Measurements from ENCODE around the gene GPR137C. TPM values are rescaled to one million over a fixed set of nuclear protein-coding genes. Genes with fewer than 3 reads are reported as not detected.

GPR137C gene
- total and polyA plus RNA-seq, 10 of the 15 experiments (the other 5 are each of a cell fraction or from before 2014, with no cell fraction given) = 0.03 to 0.72 (median 0.22) TPM

GRCh38 chr14:52589646-52590045, 37.0 kb downstream of the GPR137C start:
- SMC1A ChIA-PET (ENCODE audit: uncharacterized antibody, unreplicated experiment) = interaction anchor here (0.7 to 0.8 kb wide), 2 partner anchors 34 to 166 kb away, joined by 3 read pairs; no protein-coding TSS in a partner anchor
- CTCF ChIA-PET = no interaction called here
- no peak for ATAC-seq
- H2AFZ ChIP-seq (ENCODE audit: control insufficient read depth, low read depth, low read length) = no peak overlapping the region
- no peak for FAIRE-seq
- no peak overlapping the region for H3K27ac ChIP-seq (ENCODE audit: control insufficient read depth, insufficient read depth)
- no peak for DNase-seq (ENCODE audit: low read depth, low spot score)
- no peaks in the 10 kb centered on the region for H3K9me3 ChIP-seq (replicated peaks; ENCODE audit: control insufficient read depth, insufficient read depth, low read length)
- POLR2A ChIA-PET = no interaction called here
- H3K4me2 ChIP-seq (ENCODE audit: control insufficient read depth, insufficient read depth) = no peak overlapping the region
- in situ Hi-C loops (cut with MboI) = no loop called here
- 40% methylated on average over 4 of the region's 4 CpGs for WGBS (ENCODE audit: insufficient coverage, insufficient replicate concordance, low lambda C conversion rate, missing lambda C conversion rate)
- H3K79me2 ChIP-seq (ENCODE audit: control insufficient read depth, insufficient read depth, low read length) = no peaks in the 10 kb centered on the region
- H3K4me1 ChIP-seq (ENCODE audit: control insufficient read depth, insufficient read depth, low read length) = no peaks in the 10 kb centered on the region
- H4K20me1 ChIP-seq (ENCODE audit: control insufficient read depth, insufficient read depth) = no peaks in the 10 kb centered on the region
- intact Hi-C loops (cut with micrococcal nuclease; ENCODE audit: unreplicated experiment) = no loop called here
- RAD21 ChIA-PET (ENCODE audit: unreplicated experiment) = interaction anchor here (0.6 kb wide), 1 partner anchor 235 kb away, joined by 3 read pairs; no protein-coding TSS in a partner anchor
- no TSS peak for BruUV-seq (replicated peaks)
- H3K36me3 ChIP-seq (ENCODE audit: control insufficient read depth in 2 of 2, insufficient read depth in 2 of 2, low read length in 1 of 2) = no peaks in the 10 kb centered on the region
- no peaks in the 10 kb centered on the region; a peak in 1 of 4 replicates for H3K27me3 ChIP-seq (replicated peaks in 1 of 2; ENCODE audit: control insufficient read depth in 2 of 2, insufficient read depth in 2 of 2, low read length in 1 of 2)
- no peak overlapping the region for H3K9ac ChIP-seq (ENCODE audit: control insufficient read depth, insufficient read depth, low read length)
- H3K4me3 ChIP-seq = no peak overlapping the region
- TF ChIP-seq SKIL (IDR thresholded peaks at IDR 0.05; ENCODE audit: low read depth, poor library complexity, severe bottlenecking) (no peak), TARDBP (IDR thresholded peaks at IDR 0.05; ENCODE audit: borderline replicate concordance) (no peak), JUNB (IDR thresholded peaks at IDR 0.05) (no peak), HDGF (IDR thresholded peaks at IDR 0.05) (no peak), PAX5 (IDR thresholded peaks at IDR 0.05; ENCODE audit: borderline replicate concordance, low read depth, low read length) (no peak), IRF5 (IDR thresholded peaks at IDR 0.05; ENCODE audit: borderline replicate concordance) (no peak), POLR2AphosphoS5 (IDR thresholded peaks at IDR 0.05; ENCODE audit: low read length) (no peak), E4F1 (IDR thresholded peaks at IDR 0.05; ENCODE audit: borderline replicate concordance, partially characterized antibody) (no peak), BCL3 (IDR thresholded peaks at IDR 0.05; ENCODE audit: borderline replicate concordance, insufficient read depth, low read depth, low read length, poor library complexity, severe bottlenecking) (no peak), SIX5 (IDR thresholded peaks at IDR 0.05; ENCODE audit: low read depth, low read length, severe bottlenecking) (no peak), ASH2L (IDR thresholded peaks at IDR 0.05; ENCODE audit: borderline replicate concordance, low read depth) (no peak), E2F4 (IDR thresholded peaks at IDR 0.05; ENCODE audit: low read depth, low read length) (no peak), HDAC2 (IDR thresholded peaks at IDR 0.05) (no peak), PKNOX1 (IDR thresholded peaks at IDR 0.05) (no peak), RAD51 (IDR thresholded peaks at IDR 0.05) (no peak), TBL1XR1 (IDR thresholded peaks at IDR 0.05; ENCODE audit: low read depth, low read length) (no peak)

Measured in GM12878 (cell line).